Ishikawa (cell line): ENCODE measurements around the gene CUL2.

Experiments
- EGR1 ChIP-seq: IDR thresholded peaks from 2 replicates; pipeline ENCODE4 v1.6.1; 2012
- EP300 ChIP-seq: IDR thresholded peaks from 2 replicates; pipeline ENCODE4 v1.6.1; 2012; ENCODE audit warnings: borderline replicate concordance
- FOXM1 ChIP-seq: IDR thresholded peaks from 2 replicates; pipeline ENCODE4 v1.6.1; 2012; ENCODE audit warnings: low read depth, borderline replicate concordance
- NFIC ChIP-seq: IDR thresholded peaks from 2 replicates; pipeline ENCODE4 v1.6.1; 2012
- TAF1 ChIP-seq: IDR thresholded peaks from 2 replicates; pipeline ENCODE4 v1.6.1; 2012; ENCODE audit warnings: low read depth, mild to moderate bottlenecking
- TEAD4 ChIP-seq: IDR thresholded peaks from 2 replicates; pipeline ENCODE4 v1.6.1; 2012
- YY1 ChIP-seq: IDR thresholded peaks from 2 replicates; pipeline ENCODE4 v1.6.1; 2012; ENCODE audit warnings: low read depth
- TF ChIP-seq, protein P1 (sequence below): IDR thresholded peaks from 2 replicates; pipeline ENCODE4 v1.6.1; 2012

DNA sequence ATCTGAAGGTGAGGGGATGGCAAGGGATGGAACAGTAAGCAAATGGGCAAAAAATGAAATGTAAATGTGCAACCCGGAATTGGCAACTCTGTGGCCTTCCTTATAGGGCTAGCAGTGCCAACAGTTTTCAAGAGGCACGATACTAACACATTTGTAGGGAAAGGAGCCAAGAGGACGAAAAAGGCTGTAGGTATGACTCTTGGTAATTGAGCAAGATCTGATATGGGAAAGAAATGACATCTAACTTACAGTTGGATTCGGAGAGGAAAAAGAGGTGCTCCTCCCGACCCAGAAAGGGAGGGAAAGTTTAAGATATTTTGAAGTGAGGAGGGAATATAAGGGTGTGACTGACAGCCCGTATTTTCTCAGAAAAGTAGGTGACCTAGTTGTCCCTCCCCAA, 34.4 kb upstream of the CUL2 start:
- TF ChIP-seq YY1: no peak
- TF ChIP-seq, protein P1, sequence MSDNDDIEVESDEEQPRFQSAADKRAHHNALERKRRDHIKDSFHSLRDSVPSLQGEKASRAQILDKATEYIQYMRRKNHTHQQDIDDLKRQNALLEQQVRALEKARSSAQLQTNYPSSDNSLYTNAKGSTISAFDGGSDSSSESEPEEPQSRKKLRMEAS: no peak
- TF ChIP-seq FOXM1: no peak
- no peak for TF ChIP-seq EP300
- no peak for TF ChIP-seq NFIC
- TF ChIP-seq TEAD4: no peak
- no peak for TF ChIP-seq TAF1
- TF ChIP-seq EGR1: no peak
